ENCODE results near the gene KRT13. TPM values are rescaled to one million over a fixed set of nuclear protein-coding genes. Genes with fewer than 3 reads are reported as not detected.
A peak's percentile ranks its signal among the peaks of the same experiment; 100 is the strongest.

The KRT13 gene
- polyA plus RNA-seq, 1 experiment, result not detected

DNA sequence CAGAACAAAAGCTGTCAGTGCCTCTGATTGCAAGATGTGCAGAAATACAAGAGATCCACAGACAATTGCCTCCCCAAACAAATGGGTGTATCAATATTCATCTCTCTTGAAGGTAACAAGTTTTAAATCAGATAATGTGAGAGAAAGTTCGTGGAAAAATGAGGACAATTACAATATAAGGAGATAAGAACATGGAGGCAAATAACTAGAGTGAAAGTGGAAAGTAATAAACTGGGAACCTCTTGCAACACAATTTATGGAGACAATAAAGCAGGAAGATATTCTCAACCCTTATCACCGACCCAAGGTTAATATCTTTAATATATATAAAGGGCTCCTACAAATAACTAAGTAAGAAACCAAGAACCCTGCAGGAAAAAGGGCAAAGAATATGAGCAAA is 36.9 kb upstream of the KRT13 start:
- no peaks in the 10 kb centered on the region for H3K27me3 ChIP-seq (ENCODE audit: control insufficient read depth, insufficient read depth, low read length)
- peaks cover 8% of the 10 kb centered on the region for H3K9me3 ChIP-seq (ENCODE audit: control insufficient read depth, insufficient read depth, low read length)
- H3K27ac ChIP-seq (ENCODE audit: low read depth, low read length), result no peak overlapping the region
- DNase-seq (ENCODE audit: low read depth, low spot score), result no peak
- ChIA-PET CTCF (interaction anchor here (0.9 to 6.6 kb wide), 3 partner anchors 7 to 633 kb away, joined by 4 to 60 read pairs (median 9); no protein-coding TSS in a partner anchor), POLR2A (interaction anchor here (0.6 kb wide), 1 partner anchor 408 kb away, joined by 4 read pairs; no protein-coding TSS in a partner anchor)
- TF ChIP-seq, protein P1, sequence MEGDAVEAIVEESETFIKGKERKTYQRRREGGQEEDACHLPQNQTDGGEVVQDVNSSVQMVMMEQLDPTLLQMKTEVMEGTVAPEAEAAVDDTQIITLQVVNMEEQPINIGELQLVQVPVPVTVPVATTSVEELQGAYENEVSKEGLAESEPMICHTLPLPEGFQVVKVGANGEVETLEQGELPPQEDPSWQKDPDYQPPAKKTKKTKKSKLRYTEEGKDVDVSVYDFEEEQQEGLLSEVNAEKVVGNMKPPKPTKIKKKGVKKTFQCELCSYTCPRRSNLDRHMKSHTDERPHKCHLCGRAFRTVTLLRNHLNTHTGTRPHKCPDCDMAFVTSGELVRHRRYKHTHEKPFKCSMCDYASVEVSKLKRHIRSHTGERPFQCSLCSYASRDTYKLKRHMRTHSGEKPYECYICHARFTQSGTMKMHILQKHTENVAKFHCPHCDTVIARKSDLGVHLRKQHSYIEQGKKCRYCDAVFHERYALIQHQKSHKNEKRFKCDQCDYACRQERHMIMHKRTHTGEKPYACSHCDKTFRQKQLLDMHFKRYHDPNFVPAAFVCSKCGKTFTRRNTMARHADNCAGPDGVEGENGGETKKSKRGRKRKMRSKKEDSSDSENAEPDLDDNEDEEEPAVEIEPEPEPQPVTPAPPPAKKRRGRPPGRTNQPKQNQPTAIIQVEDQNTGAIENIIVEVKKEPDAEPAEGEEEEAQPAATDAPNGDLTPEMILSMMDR (IDR thresholded peaks at IDR 0.05; ENCODE audit: low read depth, low read length), result no peak
- H3K4me3 ChIP-seq (ENCODE audit: low read depth, low read length), result no peak overlapping the region

DNA sequence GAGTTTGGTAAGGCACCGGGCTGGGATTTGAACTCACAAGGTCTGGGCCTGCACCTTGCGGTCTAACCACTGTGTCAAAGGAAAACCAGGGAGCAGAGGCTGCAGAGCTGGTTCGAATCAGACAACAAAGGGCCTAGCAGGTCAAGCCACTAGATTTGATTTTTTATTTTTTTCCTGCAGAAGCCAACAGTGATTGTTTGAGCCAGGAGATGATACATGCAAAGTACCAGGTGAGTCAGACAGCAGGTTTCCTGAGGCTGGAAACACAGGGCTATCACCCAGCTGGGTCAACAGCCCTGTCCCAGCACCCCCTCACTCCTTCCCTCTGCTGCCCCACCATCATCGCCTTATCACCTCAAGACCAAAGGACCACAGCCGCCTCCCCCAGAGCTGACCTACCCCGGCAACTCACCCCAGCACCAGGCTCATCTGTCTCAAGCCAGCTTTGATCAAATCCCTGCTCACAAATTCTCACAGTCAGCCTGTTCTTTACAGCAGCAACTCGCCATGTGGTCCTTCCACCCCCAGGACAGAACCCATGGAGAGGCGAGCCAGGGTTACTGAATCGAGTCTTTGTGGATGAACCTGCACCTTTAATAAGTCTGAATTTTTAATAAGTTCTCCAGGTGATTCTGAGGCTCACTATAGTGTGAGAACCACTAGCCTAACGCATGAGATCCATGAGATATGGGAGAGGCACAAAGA is 35.7 kb upstream of the KRT13 start:
- no peak for DNase-seq (ENCODE audit: low read depth, low spot score)
- CTCF ChIA-PET, result interaction anchor here (0.9 to 6.6 kb wide), 3 partner anchors 8 to 212 kb away, joined by 3 to 60 read pairs (median 18); no protein-coding TSS in a partner anchor
- H3K27ac ChIP-seq (ENCODE audit: low read depth, low read length), result no peak overlapping the region

DNA sequence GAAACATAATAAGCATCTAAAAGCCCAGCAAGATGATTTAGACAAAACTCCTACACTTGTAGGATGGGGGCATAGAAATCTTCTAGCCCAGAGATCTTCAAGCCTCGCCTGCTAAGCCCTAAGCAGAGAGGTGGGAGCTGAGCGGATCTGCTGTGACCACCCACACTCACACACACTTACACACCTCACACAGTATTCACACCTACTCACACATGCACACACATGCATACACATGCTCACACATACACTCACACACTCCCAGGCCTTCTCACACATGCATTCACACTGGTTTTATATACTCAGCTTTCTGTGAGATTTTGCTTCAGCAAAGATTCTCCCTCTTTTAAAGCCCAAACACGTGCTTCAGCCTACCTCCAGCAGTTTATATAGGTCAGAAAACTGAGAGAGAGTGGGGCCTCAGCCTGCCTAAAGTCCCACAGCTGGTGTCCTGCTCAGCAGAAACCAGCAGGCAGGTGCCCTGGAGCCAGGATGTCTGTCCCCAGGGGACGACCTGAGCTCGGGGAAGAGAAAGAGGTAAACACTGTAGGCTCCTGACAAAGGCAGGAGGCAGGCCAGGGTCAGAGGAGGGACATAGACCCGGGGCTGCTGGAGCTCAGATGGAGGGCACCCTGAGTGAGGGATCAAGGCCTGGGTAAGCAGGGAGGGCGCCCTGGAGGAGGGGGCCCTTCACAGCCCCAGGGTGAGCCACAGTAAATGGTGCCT is 34.7 kb upstream of the KRT13 start:
- TF ChIP-seq, protein P1 (IDR thresholded peaks at IDR 0.05; ENCODE audit: low read depth, low read length), result no peak
- no peaks in the 10 kb centered on the region for H3K27me3 ChIP-seq (ENCODE audit: control insufficient read depth, insufficient read depth, low read length)
- no peak overlapping the region for H3K27ac ChIP-seq (ENCODE audit: low read depth, low read length)
- ChIA-PET POLR2A (interaction anchor here (0.9 kb wide), 1 partner anchor 9 kb away, joined by 4 read pairs; no protein-coding TSS in a partner anchor), CTCF (interaction anchor here (1.8 to 6.6 kb wide), 2 partner anchors 9 to 108 kb away, joined by 18 to 60 read pairs; no protein-coding TSS in a partner anchor)
- no peaks in the 10 kb centered on the region; the same call in 1 of the 2 replicates for H3K9me3 ChIP-seq (ENCODE audit: control insufficient read depth, insufficient read depth, low read length)
- H3K4me3 ChIP-seq (ENCODE audit: low read depth, low read length), result no peak overlapping the region
- DNase-seq (ENCODE audit: low read depth, low spot score), result no peak

More for the DNA sequence above, 35.7 kb upstream of the KRT13 start:
- Histone ChIP-seq H3K4me3 (ENCODE audit: low read depth, low read length) (no peak overlapping the region), H3K9me3 (ENCODE audit: control insufficient read depth, insufficient read depth, low read length) (no peaks in the 10 kb centered on the region), H3K27me3 (ENCODE audit: control insufficient read depth, insufficient read depth, low read length) (no peaks in the 10 kb centered on the region)
- POLR2A ChIA-PET, result interaction anchor here (0.5 kb wide), 1 partner anchor 107 kb away, joined by 3 read pairs; no protein-coding TSS in a partner anchor
- TF ChIP-seq, protein P1 (IDR thresholded peaks at IDR 0.05; ENCODE audit: low read depth, low read length), result no peak

DNA sequence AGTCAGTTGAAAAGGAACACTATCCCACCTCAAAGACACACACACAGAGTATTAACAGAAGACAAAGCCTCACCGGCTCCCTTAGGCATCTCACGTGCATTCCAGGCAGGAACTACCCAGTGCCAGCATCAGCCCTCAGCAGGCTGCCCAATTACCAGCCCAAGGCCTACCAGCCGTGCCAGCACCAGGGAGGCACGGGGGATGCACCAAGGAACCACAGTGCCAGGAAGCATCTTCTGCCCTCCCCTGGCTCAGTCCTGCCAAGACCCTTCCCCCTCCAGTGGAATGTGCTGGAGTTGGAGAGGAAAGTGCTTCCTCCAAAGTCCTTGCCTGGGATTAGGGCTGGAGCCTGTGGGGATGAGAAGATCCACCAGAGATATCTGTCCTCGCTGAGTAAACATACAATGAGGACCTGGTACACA is 33.7 kb upstream of the KRT13 start:
- peak overlapping the region; percentile 61 for H3K27ac ChIP-seq (ENCODE audit: low read depth, low read length)
- ChIA-PET CTCF (interaction anchor here (1.0 to 6.6 kb wide), 5 partner anchors 10 to 682 kb away, joined by 3 to 60 read pairs (median 5); no protein-coding TSS in a partner anchor), POLR2A (interaction anchor here (0.6 kb wide), 1 partner anchor 1016 kb away, joined by 3 read pairs; no protein-coding TSS in a partner anchor)
- H3K27me3 ChIP-seq (ENCODE audit: control insufficient read depth, insufficient read depth, low read length), result no peaks in the 10 kb centered on the region
- H3K9me3 ChIP-seq (ENCODE audit: control insufficient read depth, insufficient read depth, low read length), result no peaks in the 10 kb centered on the region; the same call in 1 of the 2 replicates
- TF ChIP-seq, protein P1 (IDR thresholded peaks at IDR 0.05; ENCODE audit: low read depth, low read length), result no peak
- DNase-seq (ENCODE audit: low read depth, low spot score), result no peak
- H3K4me3 ChIP-seq (ENCODE audit: low read depth, low read length), result no peak overlapping the region
